GM18505 (cell line): ENCODE data around the gene HDAC3.

Experiments used
- ATAC-seq: cut with Tn5 transposase; IDR thresholded peaks from one replicate; pipeline ENCODE4 v1.9.1; 2021; ENCODE audit not compliant: unreplicated experiment
- POLR2A ChIP-seq: IDR thresholded peaks from 4 replicates; pipeline ENCODE4 v1.6.1; 2011; ENCODE audit warnings: borderline replicate concordance; ENCODE audit not compliant: insufficient read depth, insufficient read length; ENCODE audit errors: extremely low read depth

The HDAC3 gene

DNA sequence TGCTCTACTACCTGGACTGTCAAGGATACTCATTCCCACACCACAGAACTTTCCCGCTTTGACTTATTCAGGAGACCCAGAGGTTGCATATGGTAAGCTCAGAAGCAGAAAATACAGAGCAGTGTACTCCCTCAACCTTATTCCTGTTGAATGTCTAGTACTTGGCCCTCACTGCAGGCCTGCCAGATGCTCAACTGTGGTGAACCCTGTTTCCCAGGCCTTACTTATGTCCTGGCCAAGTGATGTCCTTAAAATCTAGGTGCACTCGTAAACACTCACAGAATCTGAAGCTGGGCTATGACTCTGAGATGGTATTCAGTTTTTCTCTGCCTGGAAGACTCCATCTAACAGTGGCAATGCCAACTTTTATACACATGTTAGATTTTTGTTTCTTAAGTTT lies 38.8 kb downstream of the HDAC3 start:
- no peak for TF ChIP-seq POLR2A
- ATAC-seq: no peak

DNA sequence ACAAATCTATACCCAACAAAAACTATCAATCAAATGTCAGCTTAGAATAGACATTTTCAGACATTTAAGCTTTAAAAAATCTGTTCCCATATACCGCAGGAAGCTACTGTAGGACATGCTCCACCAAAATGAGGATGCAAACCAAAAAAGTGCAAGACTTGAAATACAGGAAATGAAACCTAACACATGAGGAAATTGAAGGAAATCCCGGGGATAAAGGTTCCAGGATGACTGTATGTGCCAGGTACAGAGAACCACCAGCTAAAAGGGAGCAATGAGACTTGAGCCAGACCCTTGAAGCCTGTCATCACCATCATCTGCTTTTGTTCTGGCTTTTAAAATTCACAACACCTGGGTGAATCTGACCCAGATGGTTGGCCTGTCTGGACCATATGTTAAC lies 39.3 kb downstream of the HDAC3 start:
- no peak for TF ChIP-seq POLR2A

GRCh38 chr5:141596867-141597266 lies 39.8 kb downstream of the HDAC3 start:
- ATAC-seq: no peak
- TF ChIP-seq POLR2A: no peak

More for the DNA sequence above, 39.3 kb downstream of the HDAC3 start:
- no peak for ATAC-seq

- ATAC-seq: no peak
- TF ChIP-seq POLR2A: no peak
Observed at GRCh38 chr5:141590127-141590526, 46.5 kb downstream of the HDAC3 start.

GRCh38 chr5:141586246-141586645 lies 50.4 kb downstream of the HDAC3 start:
- no peak for TF ChIP-seq POLR2A
- ATAC-seq: no peak

- no peak for ATAC-seq
- no peak for TF ChIP-seq POLR2A
Observed at GRCh38 chr5:141585594-141585993, 51.1 kb downstream of the HDAC3 start.

DNA sequence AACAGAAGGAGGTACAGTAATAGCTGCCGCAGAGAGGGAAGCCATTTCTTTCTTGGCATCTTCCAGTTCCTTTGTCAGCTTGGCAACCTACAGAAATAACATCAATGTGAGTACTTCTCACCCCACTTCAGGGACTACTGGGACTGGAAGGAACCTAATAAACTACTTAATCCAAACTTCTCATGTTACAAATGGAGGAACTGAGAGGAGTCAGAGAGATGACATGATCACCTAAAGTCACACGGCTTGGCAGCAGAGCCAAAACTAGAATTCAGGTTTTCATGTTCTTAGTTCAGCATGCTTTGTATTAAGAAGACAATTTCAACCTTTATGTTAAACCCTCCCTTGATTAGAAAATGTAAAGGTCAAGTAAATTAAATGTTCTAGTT lies 62.5 kb downstream of the HDAC3 start:
- TF ChIP-seq POLR2A: no peak
- no peak for ATAC-seq

DNA sequence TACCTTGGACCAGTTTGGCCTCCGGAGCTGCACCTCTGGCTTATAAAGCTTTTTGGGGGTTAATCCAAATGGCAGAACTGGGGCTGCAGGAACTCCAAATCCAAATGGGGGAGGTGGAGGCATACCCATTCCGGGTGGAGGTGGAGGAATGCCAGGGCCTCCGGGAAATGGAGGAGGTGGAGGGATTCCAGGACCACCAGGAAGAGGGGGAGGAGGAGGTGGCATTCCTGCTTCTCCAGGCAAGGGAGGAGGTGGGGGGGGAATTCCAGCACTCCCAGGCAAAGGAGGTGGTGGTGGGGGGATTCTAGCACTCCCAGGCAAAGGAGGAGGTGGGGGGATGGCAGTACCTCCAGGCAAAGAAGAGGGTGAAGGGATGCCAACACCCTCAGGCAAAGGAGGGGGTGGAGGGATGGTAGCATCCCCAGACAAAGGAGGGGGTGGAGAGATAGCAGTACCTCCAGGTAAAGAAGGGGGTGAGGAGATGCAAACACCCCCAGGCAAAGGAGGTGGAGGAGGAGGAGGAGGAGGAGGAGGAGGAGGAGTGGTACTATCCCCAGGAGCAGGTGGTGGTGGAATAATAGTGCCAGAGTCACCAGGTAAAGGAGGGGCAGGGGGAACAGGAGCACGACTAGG lies 63.0 kb downstream of the HDAC3 start:
- no peak for TF ChIP-seq POLR2A
- ATAC-seq: no peak
